ENCODE measurements around the gene DNAAF9. TPM values are rescaled to one million over a fixed set of nuclear protein-coding genes. Genes with fewer than 3 reads are reported as not detected.
"Not testable (repeated sequence)": the region's sequence is repeated elsewhere in the genome, so short reads cannot be mapped to it uniquely, and the experiment has no call there.

Gene DNAAF9
- total RNA-seq, 2 experiments from 2014 or later, result 1.1 to 1.3 TPM

GRCh38 chr20:3423126-3423525 is 15.7 kb upstream of the DNAAF9 start:
- Mint-ChIP-seq H3K36me3 (no peaks in the 10 kb centered on the region), H3K9me3 (no peaks in the 10 kb centered on the region), H3K27ac (no peak overlapping the region), H3K27me3 (no peaks in the 10 kb centered on the region), H3K4me3 (no peak overlapping the region), H3K4me1 (peaks cover 6% of the 10 kb centered on the region)
- no peak for DNase-seq

GRCh38 chr20:3421985-3422384 is 14.5 kb upstream of the DNAAF9 start:
- Mint-ChIP-seq H3K4me1 (peaks cover 6% of the 10 kb centered on the region), H3K4me3 (no peak overlapping the region), H3K27me3 (no peaks in the 10 kb centered on the region), H3K36me3 (no peaks in the 10 kb centered on the region), H3K9me3 (no peaks in the 10 kb centered on the region), H3K27ac (no peak overlapping the region)
- no peak for DNase-seq

GRCh38 chr20:3420211-3420707 is 12.8 kb upstream of the DNAAF9 start:
- Mint-ChIP-seq H3K9me3 (no peaks in the 10 kb centered on the region), H3K27me3 (no peaks in the 10 kb centered on the region), H3K27ac (peak overlapping the region; percentile 78), H3K4me1 (peaks cover 6% of the 10 kb centered on the region), H3K4me3 (no peak overlapping the region), H3K36me3 (no peaks in the 10 kb centered on the region)
- DNase-seq, result peak; percentile 51

- not testable (repeated sequence) for H3K36me3 Mint-ChIP-seq, H3K4me1 Mint-ChIP-seq, H3K27me3 Mint-ChIP-seq, H3K4me3 Mint-ChIP-seq, H3K9me3 Mint-ChIP-seq, H3K27ac Mint-ChIP-seq, DNase-seq
These were observed 10.7 kb upstream of the DNAAF9 start for GRCh38 chr20:3418161-3418560.

- Mint-ChIP-seq H3K27me3 (no peaks in the 10 kb centered on the region), H3K9me3 (no peaks in the 10 kb centered on the region), H3K4me1 (no peaks in the 10 kb centered on the region), H3K36me3 (no peaks in the 10 kb centered on the region), H3K4me3 (no peak overlapping the region), H3K27ac (no peak overlapping the region)
- DNase-seq, result no peak
These were observed 6.7 kb upstream of the DNAAF9 start for GRCh38 chr20:3414122-3414521.

DNA sequence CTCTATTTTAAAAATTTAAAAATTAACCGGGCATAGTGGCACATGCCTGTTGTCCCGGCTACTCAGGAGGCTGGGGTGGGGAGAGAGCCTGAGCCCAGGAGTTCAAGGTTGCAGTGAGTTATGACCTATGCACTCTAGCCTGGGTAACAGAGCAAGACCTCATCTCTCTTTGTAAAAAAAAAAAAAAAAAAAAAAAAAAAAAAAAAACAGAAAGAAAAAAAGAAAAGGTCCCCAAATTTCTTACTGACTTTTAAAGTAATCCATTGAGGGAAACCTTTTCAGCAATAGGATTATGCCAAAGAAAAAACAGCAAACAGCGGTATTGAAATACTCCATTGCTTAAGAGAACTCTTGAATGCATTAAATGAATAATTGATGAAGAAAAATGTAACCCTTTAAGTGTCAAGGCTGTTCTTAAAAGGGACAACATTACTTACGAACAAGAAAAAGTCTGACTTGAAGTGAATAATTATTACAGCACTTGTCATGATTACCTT is 6.0 kb upstream of the DNAAF9 start:
- no peaks in the 10 kb centered on the region for H3K36me3 Mint-ChIP-seq
- no peaks in the 10 kb centered on the region for H3K27me3 Mint-ChIP-seq
- H3K4me1 Mint-ChIP-seq, result peaks cover 6% of the 10 kb centered on the region
- H3K9me3 Mint-ChIP-seq, result no peaks in the 10 kb centered on the region
- no peak overlapping the region for H3K27ac Mint-ChIP-seq
- DNase-seq, result no peak
- no peak overlapping the region for H3K4me3 Mint-ChIP-seq

DNA sequence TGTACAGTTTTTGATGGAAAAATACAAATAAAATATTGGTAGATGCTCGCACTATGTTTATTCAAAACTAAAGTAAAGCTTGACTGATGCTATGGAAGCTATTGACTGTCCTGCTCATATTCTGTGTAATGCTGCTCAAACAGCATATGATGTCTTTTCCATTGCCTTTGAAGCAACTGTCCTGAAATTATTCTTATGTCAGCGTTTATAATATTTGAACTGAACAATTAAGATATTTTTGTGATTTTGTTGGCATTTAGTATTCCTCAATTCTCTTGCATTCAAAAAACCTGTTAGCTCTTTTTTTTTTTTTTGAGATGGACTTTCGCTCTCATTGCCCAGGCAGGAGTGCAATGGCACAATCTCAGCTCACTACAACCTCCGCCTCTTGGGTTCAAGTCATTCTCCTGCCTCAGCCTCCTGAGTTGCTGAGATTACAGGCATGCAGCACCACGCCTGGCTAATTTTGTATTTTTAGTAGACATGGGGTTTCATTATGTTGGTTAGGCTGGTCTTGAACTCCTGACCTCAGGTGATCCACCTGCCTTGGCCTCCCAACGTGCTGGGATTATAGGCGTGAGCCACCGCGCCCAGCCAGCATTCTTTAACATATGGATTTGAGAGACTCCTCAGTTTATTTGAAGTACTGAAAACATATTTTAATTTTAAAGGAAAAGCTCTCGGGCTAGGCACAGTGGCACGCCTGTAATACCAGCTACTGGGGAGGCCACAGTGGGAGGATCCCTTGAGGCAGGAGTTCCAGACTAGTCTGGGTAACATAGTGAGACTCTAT is 5.3 kb upstream of the DNAAF9 start:
- H3K4me3 Mint-ChIP-seq, result no peak overlapping the region
- peaks cover 10% of the 10 kb centered on the region for H3K4me1 Mint-ChIP-seq
- H3K36me3 Mint-ChIP-seq, result no peaks in the 10 kb centered on the region
- no peak for DNase-seq
- no peaks in the 10 kb centered on the region for H3K9me3 Mint-ChIP-seq
- no peak overlapping the region for H3K27ac Mint-ChIP-seq
- no peaks in the 10 kb centered on the region for H3K27me3 Mint-ChIP-seq

DNA sequence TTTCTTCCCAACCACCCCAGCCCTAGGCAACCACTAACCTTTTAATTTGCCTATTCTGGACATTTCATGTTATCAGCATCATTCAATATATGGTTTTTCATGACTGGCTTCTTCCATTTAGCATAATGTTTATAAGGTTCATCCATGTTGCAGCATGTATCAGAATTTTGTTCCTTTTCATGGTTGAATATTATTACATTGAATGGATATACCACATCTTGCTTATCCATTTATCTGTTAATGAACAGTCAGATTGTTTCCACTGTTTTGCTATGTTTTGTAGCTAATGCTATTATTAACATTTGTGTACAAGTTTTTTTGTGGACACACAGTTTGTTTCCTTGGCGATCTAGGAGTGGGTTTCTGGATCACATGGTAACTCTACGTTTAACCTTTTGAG is 3.0 kb upstream of the DNAAF9 start:
- H3K4me3 Mint-ChIP-seq, result no peak overlapping the region
- H3K9me3 Mint-ChIP-seq, result no peaks in the 10 kb centered on the region
- no peak overlapping the region for H3K27ac Mint-ChIP-seq
- H3K27me3 Mint-ChIP-seq, result peaks cover 4% of the 10 kb centered on the region
- no peak for DNase-seq
- peaks cover 1% of the 10 kb centered on the region for H3K36me3 Mint-ChIP-seq
- H3K4me1 Mint-ChIP-seq, result peaks cover 24% of the 10 kb centered on the region

GRCh38 chr20:3409417-3409816 is 1.9 kb upstream of the DNAAF9 start:
- no peak for DNase-seq
- no peak overlapping the region for H3K27ac Mint-ChIP-seq
- peaks cover 1% of the 10 kb centered on the region for H3K36me3 Mint-ChIP-seq
- peaks cover 4% of the 10 kb centered on the region for H3K27me3 Mint-ChIP-seq
- no peak overlapping the region for H3K4me3 Mint-ChIP-seq
- H3K9me3 Mint-ChIP-seq, result no peaks in the 10 kb centered on the region
- H3K4me1 Mint-ChIP-seq, result peaks cover 31% of the 10 kb centered on the region

DNA sequence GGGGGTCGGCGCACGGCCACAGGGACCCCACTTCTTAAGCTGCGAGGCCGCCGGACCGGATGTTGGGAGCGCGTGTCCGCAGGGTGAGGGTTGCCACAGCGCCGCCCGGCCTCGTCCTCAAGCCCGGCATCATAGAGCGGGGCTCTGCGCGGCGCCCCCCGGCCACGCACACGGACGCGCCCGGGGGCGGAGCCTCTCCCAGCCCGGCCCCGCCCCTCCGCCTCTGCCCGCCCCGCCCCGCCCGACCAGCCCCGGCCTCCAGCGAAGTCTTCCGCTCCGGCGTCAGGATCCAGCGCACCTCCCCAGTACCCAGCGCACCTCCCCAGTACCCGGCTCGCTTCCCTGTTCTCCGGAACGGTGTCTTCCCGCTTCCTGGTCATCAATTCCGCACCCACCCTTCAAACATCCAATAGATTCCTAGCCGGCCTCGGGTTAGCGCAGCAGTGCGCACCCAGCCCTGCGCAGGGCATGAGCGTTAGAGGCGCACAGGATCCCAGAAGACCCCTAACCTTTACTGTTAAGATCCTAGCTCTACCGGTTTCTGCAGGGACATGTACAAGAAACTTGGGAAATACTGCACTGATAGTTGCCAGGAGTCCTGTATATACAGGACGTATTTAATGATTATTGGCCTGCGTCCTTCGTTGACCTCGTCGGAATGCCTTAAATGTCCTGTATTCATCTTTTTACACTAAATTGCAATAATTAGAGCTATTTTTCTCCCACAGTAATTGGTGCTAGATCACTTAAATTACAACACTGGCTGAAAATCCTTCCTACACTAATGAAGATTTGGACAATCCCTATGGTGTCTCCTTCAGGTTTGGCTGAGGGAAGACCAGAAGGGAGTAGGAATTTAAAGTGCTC is 535 bp upstream of the DNAAF9 start:
- Mint-ChIP-seq H3K9me3 (no peaks in the 10 kb centered on the region), H3K27ac (peak overlapping the region; percentile 83), H3K36me3 (peaks cover 1% of the 10 kb centered on the region)

GRCh38 chr20:3406481-3407039 is 909 bp downstream of the DNAAF9 start:
- DNase-seq, result no peak
- Mint-ChIP-seq H3K4me3 (peak overlapping the region; percentile 83), H3K4me1 (peaks cover 31% of the 10 kb centered on the region), H3K36me3 (peaks cover 1% of the 10 kb centered on the region), H3K27me3 (peaks cover 4% of the 10 kb centered on the region), H3K27ac (peak overlapping the region; percentile 67), H3K9me3 (no peaks in the 10 kb centered on the region)

More for the DNA sequence above, 535 bp upstream of the DNAAF9 start:
- Mint-ChIP-seq H3K4me3 (peak overlapping the region; percentile 91), H3K4me1 (peaks cover 31% of the 10 kb centered on the region), H3K27me3 (peaks cover 4% of the 10 kb centered on the region)
- DNase-seq, result peak; percentile 66

DNA sequence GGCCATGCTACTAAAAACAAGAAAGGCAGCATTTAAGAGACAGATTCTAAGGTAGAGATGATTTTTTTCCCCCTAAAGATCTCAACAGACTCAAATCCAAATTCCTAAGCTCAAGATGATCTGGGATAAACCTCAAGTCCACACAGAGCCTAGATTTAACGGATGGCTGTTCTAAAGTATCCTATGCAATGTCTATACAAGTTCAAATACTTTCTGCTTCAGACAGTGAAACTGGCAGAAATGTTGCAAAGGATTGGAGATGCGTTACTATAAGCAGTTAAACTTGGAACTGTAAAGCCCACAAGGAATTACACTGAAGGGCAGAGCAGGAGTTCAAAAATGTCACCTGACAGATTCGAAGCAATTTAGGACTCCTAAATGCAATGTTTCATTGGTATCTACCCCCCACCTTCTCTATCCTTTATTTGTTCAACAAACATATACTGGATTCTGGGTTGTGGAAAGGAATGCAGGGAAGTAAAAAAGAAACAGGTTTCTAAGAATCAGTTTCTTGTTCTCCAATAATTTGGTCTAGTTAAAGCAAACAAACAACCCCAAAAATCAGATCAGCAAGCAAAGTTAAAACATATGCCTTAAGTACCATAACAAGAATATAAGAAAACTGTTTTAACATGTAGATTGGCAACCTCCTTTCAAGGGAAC is 1.6 kb downstream of the DNAAF9 start:
- H3K27me3 Mint-ChIP-seq, result peaks cover 4% of the 10 kb centered on the region
- no peaks in the 10 kb centered on the region for H3K9me3 Mint-ChIP-seq
- peaks cover 1% of the 10 kb centered on the region for H3K36me3 Mint-ChIP-seq
- H3K4me1 Mint-ChIP-seq, result peaks cover 31% of the 10 kb centered on the region
- no peak overlapping the region for H3K27ac Mint-ChIP-seq
- no peak overlapping the region for H3K4me3 Mint-ChIP-seq
- DNase-seq, result no peak

DNA sequence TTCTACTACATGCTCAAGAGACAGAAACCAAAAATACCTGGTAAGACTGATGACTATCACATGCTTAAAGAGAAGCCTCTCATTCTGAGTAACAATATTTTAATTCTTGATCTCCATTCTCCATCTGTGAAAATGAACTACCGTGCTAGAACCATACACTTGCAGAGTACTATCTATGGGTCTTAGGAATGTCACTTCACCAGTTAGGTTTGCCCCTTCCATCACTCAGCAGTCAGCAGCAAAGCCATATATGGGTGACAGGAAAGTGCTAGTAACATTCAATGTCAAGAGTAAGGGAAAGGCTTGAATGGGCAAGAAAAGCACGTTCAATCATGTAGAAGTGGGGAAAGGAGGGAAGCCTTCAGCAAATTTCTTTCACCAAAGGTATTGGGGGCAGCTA is 2.3 kb downstream of the DNAAF9 start:
- H3K36me3 Mint-ChIP-seq, result peaks cover 1% of the 10 kb centered on the region
- H3K4me3 Mint-ChIP-seq, result no peak overlapping the region
- H3K27me3 Mint-ChIP-seq, result peaks cover 4% of the 10 kb centered on the region
- no peak for DNase-seq
- no peak overlapping the region for H3K27ac Mint-ChIP-seq
- no peaks in the 10 kb centered on the region for H3K9me3 Mint-ChIP-seq
- H3K4me1 Mint-ChIP-seq, result peaks cover 31% of the 10 kb centered on the region

DNA sequence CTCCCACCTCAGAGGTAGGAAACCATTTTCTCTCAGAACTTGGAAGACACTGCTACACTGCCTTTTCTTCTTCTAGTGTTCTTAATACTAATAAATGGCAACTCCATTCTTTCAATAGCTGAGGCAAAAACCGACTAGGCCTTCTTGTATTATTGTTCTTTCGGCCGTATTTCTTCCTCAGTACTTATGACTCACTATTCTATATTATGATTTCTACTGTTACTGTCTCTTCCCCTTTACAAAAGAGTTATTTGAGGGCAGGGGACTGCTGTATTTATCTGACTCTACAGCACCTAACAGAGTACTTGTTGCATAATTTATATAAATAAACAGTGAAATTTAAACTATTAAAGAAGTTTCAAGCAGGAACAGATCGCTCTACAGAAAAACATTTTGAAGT is 3.1 kb downstream of the DNAAF9 start:
- Mint-ChIP-seq H3K9me3 (no peaks in the 10 kb centered on the region), H3K4me3 (no peak overlapping the region), H3K36me3 (peaks cover 1% of the 10 kb centered on the region), H3K4me1 (peaks cover 31% of the 10 kb centered on the region), H3K27ac (no peak overlapping the region), H3K27me3 (peaks cover 4% of the 10 kb centered on the region)
- DNase-seq, result no peak
